NB4 (cell line): Measurements from ENCODE around the gene COLEC11.
A peak's percentile ranks its signal among the peaks of the same experiment; 100 is the strongest.

ENCODE experiments used
- DNase-seq: peaks from one replicate; pipeline ENCODE4 v3.0.0; 2010; ENCODE audit warnings: low read depth
- H3K4me3 ChIP-seq: one replicate; pipeline ENCODE4 v1.5.1; 2011; ENCODE audit warnings: mild to moderate bottlenecking, low read depth, low read length, moderate library complexity
- MYC ChIP-seq: IDR thresholded peaks from 2 replicates; pipeline ENCODE4 v1.6.1; 2011; ENCODE audit warnings: low read depth, low read length
- POLR2A ChIP-seq: IDR thresholded peaks from 2 replicates; pipeline ENCODE4 v1.6.1; 2011; ENCODE audit warnings: mild to moderate bottlenecking; ENCODE audit not compliant: insufficient read length; ENCODE audit errors: extremely low read depth
- TF ChIP-seq, protein P1 (sequence below): IDR thresholded peaks from 2 replicates; pipeline ENCODE4 v1.6.1; 2011; ENCODE audit warnings: low read depth, low read length
- TF ChIP-seq, protein P2 (sequence below): IDR thresholded peaks from one replicate; pipeline ENCODE4 v1.5.1; 2012; ENCODE audit warnings: low read depth, low read length

Gene COLEC11

DNA sequence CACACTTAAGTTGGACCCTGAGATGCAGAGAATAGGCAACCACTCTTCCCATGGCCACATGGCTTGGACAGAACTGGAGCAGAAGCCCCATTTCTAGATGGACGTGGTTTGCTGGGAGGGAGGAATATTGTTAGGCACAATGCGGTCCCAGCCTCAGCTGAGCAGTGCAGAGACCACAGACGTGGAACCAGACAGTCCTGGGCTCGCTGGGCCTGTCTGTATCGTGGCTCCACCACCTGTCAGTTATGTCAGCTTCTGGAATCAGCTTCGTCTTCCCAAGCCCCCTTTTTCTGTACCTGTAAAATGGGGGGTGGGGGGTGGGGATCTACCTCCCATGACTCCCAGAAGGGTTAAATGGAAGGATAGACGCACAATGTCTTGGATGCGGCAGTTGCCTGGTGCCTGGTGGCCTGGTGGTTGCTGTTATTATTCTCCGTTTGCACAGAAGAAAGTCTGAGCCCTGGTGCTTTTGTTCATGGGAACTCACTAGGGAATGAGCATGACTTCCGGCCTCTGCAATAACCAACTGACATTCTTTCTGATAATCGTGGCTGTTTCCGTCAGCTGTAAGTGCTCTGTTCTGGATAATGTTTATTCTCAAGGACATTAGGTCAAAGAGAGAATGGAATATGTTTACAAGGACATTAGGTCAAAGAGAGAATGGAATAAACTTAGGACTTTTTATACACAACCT, 31.4 kb downstream of the COLEC11 start:
- H3K4me3 ChIP-seq, result no peak overlapping the region
- DNase-seq, result no peak
- TF ChIP-seq, protein P1, sequence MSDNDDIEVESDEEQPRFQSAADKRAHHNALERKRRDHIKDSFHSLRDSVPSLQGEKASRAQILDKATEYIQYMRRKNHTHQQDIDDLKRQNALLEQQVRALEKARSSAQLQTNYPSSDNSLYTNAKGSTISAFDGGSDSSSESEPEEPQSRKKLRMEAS, result no peak
- no peak for TF ChIP-seq MYC
- no peak for TF ChIP-seq POLR2A
- TF ChIP-seq, protein P2, sequence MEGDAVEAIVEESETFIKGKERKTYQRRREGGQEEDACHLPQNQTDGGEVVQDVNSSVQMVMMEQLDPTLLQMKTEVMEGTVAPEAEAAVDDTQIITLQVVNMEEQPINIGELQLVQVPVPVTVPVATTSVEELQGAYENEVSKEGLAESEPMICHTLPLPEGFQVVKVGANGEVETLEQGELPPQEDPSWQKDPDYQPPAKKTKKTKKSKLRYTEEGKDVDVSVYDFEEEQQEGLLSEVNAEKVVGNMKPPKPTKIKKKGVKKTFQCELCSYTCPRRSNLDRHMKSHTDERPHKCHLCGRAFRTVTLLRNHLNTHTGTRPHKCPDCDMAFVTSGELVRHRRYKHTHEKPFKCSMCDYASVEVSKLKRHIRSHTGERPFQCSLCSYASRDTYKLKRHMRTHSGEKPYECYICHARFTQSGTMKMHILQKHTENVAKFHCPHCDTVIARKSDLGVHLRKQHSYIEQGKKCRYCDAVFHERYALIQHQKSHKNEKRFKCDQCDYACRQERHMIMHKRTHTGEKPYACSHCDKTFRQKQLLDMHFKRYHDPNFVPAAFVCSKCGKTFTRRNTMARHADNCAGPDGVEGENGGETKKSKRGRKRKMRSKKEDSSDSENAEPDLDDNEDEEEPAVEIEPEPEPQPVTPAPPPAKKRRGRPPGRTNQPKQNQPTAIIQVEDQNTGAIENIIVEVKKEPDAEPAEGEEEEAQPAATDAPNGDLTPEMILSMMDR, result no peak

DNA sequence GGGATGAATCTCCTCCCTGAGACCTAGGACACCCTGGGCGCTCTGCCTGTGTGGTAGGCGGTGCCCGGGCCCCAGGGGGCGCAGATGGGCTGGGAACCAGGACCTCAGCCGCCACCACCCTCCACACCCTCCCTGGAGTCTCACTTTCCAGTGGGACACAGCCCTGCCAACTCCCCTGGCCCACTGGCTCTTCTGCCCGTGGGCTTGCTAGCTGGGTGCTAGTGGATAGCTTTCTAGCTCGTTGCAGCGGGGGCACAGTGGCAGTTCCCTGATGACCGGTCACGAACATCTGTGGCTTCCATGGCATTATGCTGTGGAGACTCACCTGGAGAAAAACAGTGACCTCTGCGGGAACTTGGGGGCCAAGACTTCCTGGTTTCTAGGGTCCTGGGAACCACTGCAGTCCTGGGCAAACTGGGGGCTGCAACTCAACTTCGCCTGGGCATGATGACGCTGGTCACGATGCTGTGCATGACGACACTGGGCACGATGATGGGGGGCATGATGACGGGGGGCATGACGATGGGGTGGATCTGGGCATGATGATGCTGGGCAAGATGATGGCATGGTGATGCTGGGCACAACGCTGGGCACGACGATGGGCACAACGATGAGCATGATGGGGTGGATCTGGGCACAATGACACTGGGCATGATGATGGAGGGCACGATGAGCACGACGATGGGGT, 32.0 kb downstream of the COLEC11 start:
- no peak overlapping the region for H3K4me3 ChIP-seq
- no peak for DNase-seq
- TF ChIP-seq MYC (no peak), POLR2A (no peak)
- TF ChIP-seq, protein P2, result no peak
- TF ChIP-seq, protein P1, result no peak

DNA sequence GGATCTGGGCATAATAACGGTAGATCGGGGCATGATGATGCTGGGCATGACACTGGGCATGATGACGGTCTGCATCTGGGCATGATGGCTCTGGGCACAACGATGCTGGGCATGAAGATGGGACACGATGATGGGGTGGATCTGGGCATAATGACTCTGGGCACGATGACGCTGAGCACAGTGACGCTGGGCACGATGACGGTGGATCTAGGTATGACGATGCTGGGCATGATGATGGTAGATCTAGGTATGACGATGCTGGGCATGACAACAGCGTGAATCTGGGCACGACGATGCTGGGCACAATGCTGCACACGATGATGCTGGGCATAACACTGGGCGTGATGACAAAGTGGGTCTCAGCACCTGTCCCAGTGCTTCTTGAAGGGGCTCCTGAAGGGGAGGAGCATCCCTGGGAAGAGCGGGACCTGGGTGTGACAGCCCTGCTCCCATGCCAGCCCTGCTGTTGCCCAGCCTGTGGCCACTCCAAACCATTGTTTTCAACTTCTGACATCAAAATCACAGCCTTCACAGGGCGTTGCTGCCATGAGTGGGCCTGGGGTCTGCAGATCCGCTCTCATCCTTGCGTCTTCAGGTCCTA, 32.7 kb downstream of the COLEC11 start:
- H3K4me3 ChIP-seq, result no peak overlapping the region
- DNase-seq, result no peak
- TF ChIP-seq, protein P1, result no peak
- TF ChIP-seq, protein P2, result no peak
- TF ChIP-seq POLR2A (no peak), MYC (no peak)

DNA sequence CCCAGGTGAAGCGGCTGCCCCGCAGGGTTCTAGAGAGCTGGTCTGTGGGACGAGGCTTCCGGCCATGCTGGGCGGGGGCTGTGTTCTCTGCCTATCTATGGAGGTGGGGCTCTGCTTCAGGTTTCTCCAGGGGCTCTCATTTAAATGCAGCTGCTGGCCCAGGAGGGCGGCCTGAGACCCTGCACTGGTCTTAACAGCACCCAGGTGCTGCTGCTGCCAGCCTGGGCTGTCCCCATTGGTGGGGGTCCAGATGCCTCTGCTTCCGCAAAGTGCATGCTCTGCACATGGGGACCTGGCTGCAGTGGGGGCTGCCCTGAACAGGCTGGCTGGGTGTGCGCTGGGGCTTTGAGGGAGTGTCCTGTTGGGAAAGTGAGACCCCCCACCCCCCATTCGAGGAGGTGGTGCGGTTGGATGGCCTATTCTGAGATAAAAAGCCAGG, 33.3 kb downstream of the COLEC11 start:
- TF ChIP-seq POLR2A, result no peak
- no peak for TF ChIP-seq MYC
- TF ChIP-seq, protein P2, result no peak
- no peak for DNase-seq
- H3K4me3 ChIP-seq, result no peak overlapping the region

DNA sequence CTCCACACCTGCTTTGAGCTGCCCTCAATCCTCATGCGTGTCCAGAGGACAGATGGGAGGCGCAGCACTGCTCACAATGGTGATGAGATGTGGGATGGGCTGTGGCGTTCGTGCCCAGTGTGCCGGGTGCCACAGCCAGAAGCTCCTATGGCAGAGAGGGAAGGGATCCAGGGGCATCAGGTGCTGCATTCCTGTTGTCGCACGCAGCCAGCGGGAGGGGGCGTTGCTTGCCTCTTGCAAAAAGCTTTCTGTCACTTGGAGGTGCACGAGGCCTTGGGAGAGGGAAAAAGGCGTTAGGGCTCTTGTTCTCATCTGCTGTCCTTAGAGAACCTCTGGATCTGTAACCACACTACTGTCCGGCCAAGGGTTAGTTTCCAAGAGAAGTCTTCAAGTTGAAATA, 33.9 kb downstream of the COLEC11 start:
- no peak for DNase-seq

More for the DNA sequence above, 33.9 kb downstream of the COLEC11 start:
- H3K4me3 ChIP-seq, result no peak overlapping the region
- TF ChIP-seq, protein P1, result no peak
- TF ChIP-seq, protein P2, result peak; percentile 8
- no peak for TF ChIP-seq MYC
